GM19193 (cell line): ENCODE measurements around the gene ST6GALNAC6.

Experiments used
- POLR2A ChIP-seq: IDR thresholded peaks from 4 replicates; pipeline ENCODE4 v1.6.1; 2011; ENCODE audit not compliant: insufficient read depth, insufficient read length; ENCODE audit errors: extremely low read depth

Gene ST6GALNAC6

GRCh38 chr9:127915325-127915752, 15.9 kb upstream of the ST6GALNAC6 start:
- TF ChIP-seq POLR2A = no peak

- TF ChIP-seq POLR2A = no peak
Observed at GRCh38 chr9:127913682-127914081, 14.3 kb upstream of the ST6GALNAC6 start.

- TF ChIP-seq POLR2A = no peak
Observed at GRCh38 chr9:127912882-127913281, 13.5 kb upstream of the ST6GALNAC6 start.

DNA sequence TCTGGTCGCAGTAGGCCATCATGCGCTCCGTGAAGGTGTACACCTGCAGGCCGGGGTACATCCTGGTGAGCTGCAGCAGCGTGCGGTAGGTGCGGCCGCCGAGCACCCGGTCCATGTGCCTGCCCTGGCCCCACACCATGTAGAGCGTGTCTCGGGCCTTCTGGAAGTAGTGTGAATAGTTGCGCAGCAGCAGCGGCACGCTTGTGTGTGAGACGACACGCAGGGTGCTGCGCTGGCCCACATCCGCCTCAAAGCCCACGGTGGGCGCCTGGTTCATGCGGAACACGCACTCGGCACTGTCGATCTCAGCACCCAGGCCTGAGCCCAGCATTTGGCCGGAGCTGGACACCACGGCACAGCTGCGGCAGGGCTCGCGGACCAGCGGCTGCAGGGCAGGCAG, 12.9 kb upstream of the ST6GALNAC6 start:
- TF ChIP-seq POLR2A = no peak

- no peak for TF ChIP-seq POLR2A
Observed at GRCh38 chr9:127910613-127911205, 11.3 kb upstream of the ST6GALNAC6 start.

- TF ChIP-seq POLR2A = no peak
Observed at GRCh38 chr9:127909839-127910273, 10.5 kb upstream of the ST6GALNAC6 start.

- no peak for TF ChIP-seq POLR2A
Observed at GRCh38 chr9:127908660-127908926, 9.2 kb upstream of the ST6GALNAC6 start.

- no peak for TF ChIP-seq POLR2A
Observed at GRCh38 chr9:127907867-127908659, 8.7 kb upstream of the ST6GALNAC6 start.

DNA sequence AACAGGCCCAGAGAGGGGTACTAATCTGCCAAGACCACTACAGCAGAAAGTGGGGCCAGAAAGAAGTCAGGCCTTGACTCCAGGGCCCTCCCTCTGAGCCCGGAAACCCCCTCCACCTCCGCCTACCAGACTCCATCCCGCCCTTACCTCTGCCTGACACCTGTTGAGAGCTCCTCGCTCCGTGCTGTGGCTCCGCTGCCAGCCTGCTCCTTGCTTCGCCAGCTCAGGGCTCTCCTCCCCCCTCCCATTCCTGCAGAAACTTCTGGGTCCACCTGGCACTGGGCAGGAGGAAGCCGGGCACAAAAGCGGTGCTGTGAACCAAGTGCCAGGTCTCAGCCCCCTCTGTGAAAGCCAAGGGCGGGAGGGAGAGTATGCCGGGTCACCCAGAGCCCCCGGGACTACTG, 6.4 kb upstream of the ST6GALNAC6 start:
- no peak for TF ChIP-seq POLR2A

GRCh38 chr9:127905004-127905728, 5.8 kb upstream of the ST6GALNAC6 start:
- peak; percentile 13 for TF ChIP-seq POLR2A

DNA sequence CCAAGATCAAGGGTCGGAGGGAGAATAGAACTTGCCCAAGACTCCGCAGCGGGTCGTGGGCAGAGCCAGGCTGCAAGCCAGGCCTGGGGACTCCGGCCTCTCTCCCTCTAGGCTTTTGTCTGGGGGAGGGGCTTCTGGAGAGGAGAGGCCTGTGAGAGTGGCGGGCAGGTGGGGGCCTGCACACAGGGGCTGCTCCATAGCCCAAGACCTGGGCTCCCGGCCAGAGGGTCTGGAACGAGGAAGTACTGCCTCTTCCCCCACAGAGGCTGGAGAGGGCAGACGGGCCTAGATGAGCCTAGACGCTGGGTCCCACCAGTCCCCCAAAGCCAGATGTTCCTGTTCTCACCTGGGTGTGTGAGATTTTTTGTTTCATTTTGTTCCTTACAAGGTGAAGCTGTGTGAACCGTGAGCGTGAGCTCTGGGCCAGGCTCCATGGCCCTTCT, 5.2 kb upstream of the ST6GALNAC6 start:
- TF ChIP-seq POLR2A = no peak

DNA sequence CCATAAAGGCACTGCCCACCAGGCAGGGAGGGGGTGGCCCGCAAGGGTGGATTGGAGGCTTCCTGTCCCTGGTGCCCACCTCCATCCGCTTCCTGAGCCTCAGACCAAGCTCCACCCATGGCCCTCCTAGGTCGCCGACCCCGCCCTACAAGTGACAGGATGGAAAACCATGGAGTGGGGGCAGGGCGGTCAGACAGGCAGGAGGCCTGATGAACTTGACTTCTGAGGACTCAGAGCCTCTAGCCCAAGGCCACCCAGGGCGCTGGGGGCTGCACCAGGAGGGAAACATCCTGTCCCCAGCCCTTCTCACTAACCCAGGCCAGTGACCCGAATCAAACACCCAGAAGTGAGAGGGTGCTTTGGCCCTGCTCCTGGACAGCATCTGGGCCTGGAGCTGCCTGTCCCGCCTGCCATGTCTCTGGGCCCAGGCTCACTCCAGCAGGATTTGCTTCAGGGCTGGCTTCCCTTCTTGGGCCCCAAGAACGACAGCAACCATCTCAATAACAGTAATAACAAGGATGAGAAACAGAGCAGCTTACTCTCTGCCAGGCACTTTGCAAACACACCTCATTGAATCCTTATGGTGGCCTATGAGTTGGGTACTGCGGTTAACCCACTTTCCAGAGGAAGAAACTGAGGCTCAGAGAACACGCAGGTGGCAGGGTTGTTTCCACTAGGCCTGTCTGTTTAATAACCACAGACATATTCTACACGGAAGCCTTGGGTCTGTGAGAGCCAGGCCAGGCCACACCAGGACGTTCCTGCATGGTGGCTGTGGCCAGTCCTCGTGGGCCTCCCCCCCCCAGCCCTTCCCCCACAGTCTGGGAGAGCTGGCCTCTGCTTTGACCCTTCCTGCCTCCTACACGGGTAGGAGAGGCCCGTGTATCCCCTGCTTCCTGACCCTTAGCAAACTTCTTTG, 4.4 kb upstream of the ST6GALNAC6 start:
- no peak for TF ChIP-seq POLR2A

DNA sequence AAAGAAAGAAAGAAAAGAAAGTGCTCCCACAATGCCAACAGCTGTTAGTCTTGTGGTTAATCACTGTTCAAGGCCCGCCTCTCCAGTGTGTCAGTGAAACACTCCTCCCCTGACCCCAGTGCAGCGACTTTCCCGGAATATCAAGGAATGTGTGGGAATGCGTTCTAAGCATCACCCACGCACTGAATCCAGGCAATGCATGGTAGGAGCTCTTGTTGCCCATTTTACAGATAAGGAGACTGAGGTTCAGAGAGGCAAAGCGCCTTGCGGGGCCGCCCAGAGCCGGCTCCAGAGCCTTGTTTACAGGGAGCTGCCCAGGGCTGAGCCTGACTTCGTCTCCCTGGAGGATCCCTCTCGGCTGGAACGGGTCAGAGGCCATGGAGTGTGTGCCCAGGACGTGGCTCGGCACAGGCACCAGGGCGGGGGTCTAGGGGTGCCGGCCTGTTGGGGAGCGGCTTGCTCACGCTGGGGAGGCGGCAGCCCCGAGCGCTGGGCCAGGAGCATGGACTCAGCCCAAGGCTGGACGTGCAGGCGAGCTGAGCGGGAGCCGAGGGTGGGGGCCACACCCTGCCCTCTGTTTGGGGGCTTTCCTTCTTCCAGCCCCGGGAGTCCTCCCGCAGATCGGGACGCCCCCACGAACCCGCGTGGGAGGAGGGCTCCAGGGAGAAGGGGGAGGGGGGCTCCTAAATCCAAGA, 823 bp downstream of the ST6GALNAC6 start:
- TF ChIP-seq POLR2A = no peak

- TF ChIP-seq POLR2A = no peak
Observed at GRCh38 chr9:127897193-127897692, 2.2 kb downstream of the ST6GALNAC6 start.
